Adrenal gland (tissue), 5 donors: Measurements from ENCODE around the gene FAM170B.

Source experiments
- POLR2A ChIP-seq, 2 donors: fragments of 450-650 bp; IDR thresholded peaks; one replicate each; pipeline ENCODE4 v1.6.1; 2017; ENCODE audit warnings: antibody characterized with exemption in 2 of 2, mild to moderate bottlenecking in 2 of 2, moderate library complexity in 1 of 2
- TF ChIP-seq, protein P1 (sequence below), 6 experiments: fragments of 450-650 bp in 4 of 6; fragments of 200-600 bp in 2 of 6; sonication (generic) in 1 of 6; IDR thresholded peaks; 1 replicate in 5 of 6; 2 replicates in 1 of 6; pipeline versions ENCODE4 v1.5.1 to v1.8.0; 2016 to 2021; ENCODE audit warnings: antibody characterized with exemption in 6 of 6, mild to moderate bottlenecking in 2 of 6, moderate library complexity in 1 of 6
- donor health status: DM: no; HTN: no; CAD: no.

DNA sequence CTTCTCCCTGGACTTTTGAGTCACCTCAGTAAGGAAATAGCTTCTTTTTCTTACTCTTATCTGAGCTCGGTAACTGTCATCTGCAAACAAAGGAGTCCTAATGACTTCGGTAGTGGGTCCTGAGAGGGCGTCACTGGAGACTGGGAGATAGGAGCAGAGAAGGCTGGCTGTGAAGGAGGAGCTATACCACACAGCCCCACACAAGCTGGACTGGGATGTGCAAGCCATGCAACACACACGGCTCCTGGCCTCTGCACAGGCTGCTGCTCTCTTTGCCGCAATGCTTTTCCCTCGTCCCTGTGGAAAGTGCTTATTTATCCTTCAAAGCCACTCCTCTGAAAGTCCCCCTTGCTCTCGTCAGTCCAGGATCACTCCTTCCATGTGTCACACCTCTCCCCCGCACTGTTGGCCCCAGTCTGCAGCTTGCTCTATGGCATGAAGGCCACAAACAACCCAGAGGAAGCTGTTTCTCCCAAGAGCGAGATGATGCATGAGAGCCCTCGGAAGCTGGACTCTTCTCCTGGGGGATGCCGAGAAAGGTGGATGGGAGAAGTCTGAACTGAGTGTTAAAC is 39.5 kb upstream of the FAM170B start:
- TF ChIP-seq, protein P1, sequence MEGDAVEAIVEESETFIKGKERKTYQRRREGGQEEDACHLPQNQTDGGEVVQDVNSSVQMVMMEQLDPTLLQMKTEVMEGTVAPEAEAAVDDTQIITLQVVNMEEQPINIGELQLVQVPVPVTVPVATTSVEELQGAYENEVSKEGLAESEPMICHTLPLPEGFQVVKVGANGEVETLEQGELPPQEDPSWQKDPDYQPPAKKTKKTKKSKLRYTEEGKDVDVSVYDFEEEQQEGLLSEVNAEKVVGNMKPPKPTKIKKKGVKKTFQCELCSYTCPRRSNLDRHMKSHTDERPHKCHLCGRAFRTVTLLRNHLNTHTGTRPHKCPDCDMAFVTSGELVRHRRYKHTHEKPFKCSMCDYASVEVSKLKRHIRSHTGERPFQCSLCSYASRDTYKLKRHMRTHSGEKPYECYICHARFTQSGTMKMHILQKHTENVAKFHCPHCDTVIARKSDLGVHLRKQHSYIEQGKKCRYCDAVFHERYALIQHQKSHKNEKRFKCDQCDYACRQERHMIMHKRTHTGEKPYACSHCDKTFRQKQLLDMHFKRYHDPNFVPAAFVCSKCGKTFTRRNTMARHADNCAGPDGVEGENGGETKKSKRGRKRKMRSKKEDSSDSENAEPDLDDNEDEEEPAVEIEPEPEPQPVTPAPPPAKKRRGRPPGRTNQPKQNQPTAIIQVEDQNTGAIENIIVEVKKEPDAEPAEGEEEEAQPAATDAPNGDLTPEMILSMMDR (IDR thresholded peaks at IDR 0.05), result no peak
- TF ChIP-seq POLR2A (IDR thresholded peaks at IDR 0.05), result no peak
